SK-N-SH (cell line): Measurements from ENCODE around the gene SPATA24. TPM values are rescaled to one million over a fixed set of nuclear protein-coding genes. Genes with fewer than 3 reads are reported as not detected.

ENCODE experiments used
- CTCF ChIA-PET: fragments of 300-600, 350-600 bp; formaldehyde crosslinking; extraction: SDS; loops from one replicate; lab custom pipeline; 2021; lab: Yijun Ruan, JAX
- POLR2A ChIA-PET: fragments of 350-600 bp; sonication (Branson Sonifier 250); formaldehyde crosslinking; extraction: SDS; loops from one replicate; lab custom pipeline; 2020; ENCODE audit warnings: antibody characterized with exemption, inconsistent platforms; lab: Yijun Ruan, JAX
- DNase-seq: peaks from one replicate; pipeline ENCODE4 v3.0.0; 2012
- H2AFZ ChIP-seq: fragments of 200-600 bp; sonication (generic); 2 replicates; pipeline ENCODE4 v1.8.1; 2016; ENCODE audit warnings: antibody characterized with exemption, mild to moderate bottlenecking, low read depth
- H3F3A ChIP-seq: fragments of 200-600 bp; sonication (generic); replicated peaks from 2 replicates; pipeline ENCODE3; 2016; ENCODE audit warnings: antibody characterized with exemption, mild to moderate bottlenecking; ENCODE audit not compliant: insufficient read depth
- H3K27ac ChIP-seq, 2 experiments: fragments of 200-500 bp in 1 of 2; fragments of 200-600 bp in 1 of 2; sonication (Bioruptor generic) in 1 of 2; sonication (generic), shearing (Covaris generic) in 1 of 2; 2 replicates each; pipeline versions ENCODE4 v1.5.1 to v1.6.1; 2014 to 2016; ENCODE audit warnings: low read depth in 2 of 2, inconsistent platforms in 1 of 2, low read length in 1 of 2, mild to moderate bottlenecking in 1 of 2, mixed read lengths in 1 of 2
- H3K27me3 ChIP-seq: fragments of 200-600 bp; sonication (generic), shearing (Covaris generic); 2 replicates; pipeline ENCODE4 v1.6.1; 2016; ENCODE audit warnings: mixed run types; ENCODE audit not compliant: insufficient read depth
- H3K36me3 ChIP-seq, 2 experiments: fragments of 200-500 bp in 1 of 2; fragments of 200-600 bp in 1 of 2; sonication (Bioruptor generic) in 1 of 2; sonication (generic) in 1 of 2; replicated peaks in 1 of 2; 2 replicates each; pipeline versions ENCODE3 to v1.5.1; 2014 to 2016; ENCODE audit warnings: low read length in 1 of 2, mild to moderate bottlenecking in 1 of 2; ENCODE audit not compliant: insufficient read depth in 2 of 2, control insufficient read depth in 1 of 2
- H3K4me1 ChIP-seq, 2 experiments: fragments of 200-500 bp in 1 of 2; fragments of 200-600 bp in 1 of 2; sonication (Bioruptor generic) in 1 of 2; sonication (generic), shearing (Covaris generic) in 1 of 2; 2 replicates each; pipeline versions ENCODE4 v1.5.1 to v1.6.1; 2014 to 2016; ENCODE audit warnings: low read depth in 1 of 2, low read length in 1 of 2, mixed run types in 1 of 2; ENCODE audit not compliant: insufficient read depth in 2 of 2, control insufficient read depth in 1 of 2
- H3K4me2 ChIP-seq: fragments of 200-600 bp; sonication (generic), shearing (Covaris generic); 2 replicates; pipeline ENCODE4 v1.6.1; 2017; ENCODE audit warnings: mixed run types
- H3K4me3 ChIP-seq, 2 experiments: fragments of 200-500 bp in 1 of 2; fragments of 200-600 bp in 1 of 2; sonication (Bioruptor generic) in 1 of 2; sonication (generic), shearing (Covaris generic) in 1 of 2; 2 replicates each; pipeline versions ENCODE4 v1.5.1 to v1.8.1; 2014 to 2016; ENCODE audit warnings: low read depth in 2 of 2, inconsistent platforms in 1 of 2, low read length in 1 of 2, mild to moderate bottlenecking in 1 of 2, mixed read lengths in 1 of 2, moderate library complexity in 1 of 2
- H3K79me2 ChIP-seq: fragments of 200-600 bp; sonication (generic); 2 replicates; pipeline ENCODE4 v1.8.1; 2017; ENCODE audit warnings: mild to moderate bottlenecking; ENCODE audit not compliant: insufficient read depth
- H3K9ac ChIP-seq: fragments of 200-600 bp; sonication (generic); 2 replicates; pipeline ENCODE4 v1.6.1; 2017; ENCODE audit warnings: mixed run types
- H3K9me2 ChIP-seq: fragments of 200-600 bp; sonication (generic); 2 replicates; pipeline ENCODE4 v1.6.1; 2017; ENCODE audit warnings: mixed run types
- H3K9me3 ChIP-seq: fragments of 200-600 bp; sonication (generic); 2 replicates; pipeline ENCODE4 v1.6.1; 2017; ENCODE audit warnings: mixed run types, mild to moderate bottlenecking, moderate library complexity
- H4K20me1 ChIP-seq: fragments of 200-600 bp; sonication (generic); 2 replicates; pipeline ENCODE4 v1.6.1; 2017; ENCODE audit warnings: mild to moderate bottlenecking, mixed run types; ENCODE audit not compliant: insufficient read depth
- CHD2 ChIP-seq: fragments of 150-350 bp; IDR thresholded peaks from 2 replicates; pipeline ENCODE4 v1.6.1; 2018; ENCODE audit warnings: low read length; ENCODE audit not compliant: partially characterized antibody
- CTCF ChIP-seq: fragments of 200-600 bp; sonication (generic); IDR thresholded peaks from 2 replicates; pipeline ENCODE4 v1.6.1; 2017; ENCODE audit warnings: antibody characterized with exemption, mild to moderate bottlenecking, moderate library complexity
- EP300 ChIP-seq, 2 experiments: IDR thresholded peaks; 2 replicates each; pipeline versions ENCODE4 v1.4.0 to v1.6.1; 2012; ENCODE audit warnings: borderline replicate concordance in 1 of 2, low read depth in 1 of 2, low read length in 1 of 2
- EZH2phosphoT487 ChIP-seq: fragments of 200-600 bp; sonication (generic); IDR thresholded peaks from 2 replicates; pipeline ENCODE4 v1.6.1; 2017; ENCODE audit warnings: low read depth, mixed run types, mild to moderate bottlenecking, antibody characterized with exemption, moderate library complexity, borderline replicate concordance
- FOSL2 ChIP-seq: IDR thresholded peaks from 2 replicates; pipeline ENCODE4 v1.4.0; 2012; ENCODE audit warnings: low read depth, mild to moderate bottlenecking, moderate library complexity, borderline replicate concordance
- FOXM1 ChIP-seq: IDR thresholded peaks from 2 replicates; pipeline ENCODE4 v1.4.0; 2012; ENCODE audit warnings: low read depth, mild to moderate bottlenecking
- MAX ChIP-seq: IDR thresholded peaks from 2 replicates; pipeline ENCODE4 v1.4.0; 2012; ENCODE audit warnings: low read depth
- MXI1 ChIP-seq: IDR thresholded peaks from 2 replicates; pipeline ENCODE4 v1.6.1; 2012; ENCODE audit warnings: mild to moderate bottlenecking, low read depth, low read length, improper control_type of control experiment
- NRF1 ChIP-seq: IDR thresholded peaks from 2 replicates; pipeline ENCODE4 v1.6.1; 2012; ENCODE audit warnings: low read depth, mild to moderate bottlenecking, low read length
- RAD21 ChIP-seq: IDR thresholded peaks from 2 replicates; pipeline ENCODE4 v1.6.1; 2012; ENCODE audit warnings: mild to moderate bottlenecking, low read length
- RCOR1 ChIP-seq: fragments of 150-350 bp; IDR thresholded peaks from 2 replicates; pipeline ENCODE4 v1.6.1; 2017; ENCODE audit warnings: antibody characterized with exemption, low read length
- REST ChIP-seq: IDR thresholded peaks from 2 replicates; pipeline ENCODE4 v1.6.1; 2012; ENCODE audit warnings: mild to moderate bottlenecking, low read depth, low read length, moderate library complexity
- SIN3A ChIP-seq: IDR thresholded peaks from 2 replicates; pipeline ENCODE4 v1.6.1; 2012; ENCODE audit warnings: low read depth, mild to moderate bottlenecking, low read length, moderate library complexity, borderline replicate concordance
- SMC3 ChIP-seq: IDR thresholded peaks from 2 replicates; pipeline ENCODE4 v1.6.1; 2012; ENCODE audit warnings: low read depth, low read length, improper control_type of control experiment
- TAF1 ChIP-seq: IDR thresholded peaks from 2 replicates; pipeline ENCODE4 v1.6.1; 2012; ENCODE audit warnings: low read depth, mild to moderate bottlenecking, low read length, moderate library complexity, borderline replicate concordance
- TCF12 ChIP-seq: IDR thresholded peaks from 2 replicates; pipeline ENCODE4 v1.4.0; 2012
- TEAD4 ChIP-seq: IDR thresholded peaks from 2 replicates; pipeline ENCODE4 v1.4.0; 2012; ENCODE audit warnings: mild to moderate bottlenecking, borderline replicate concordance; ENCODE audit not compliant: insufficient read depth
- USF1 ChIP-seq: IDR thresholded peaks from 2 replicates; pipeline ENCODE4 v1.4.0; 2012; ENCODE audit warnings: low read depth, borderline replicate concordance
- YY1 ChIP-seq: IDR thresholded peaks from 2 replicates; pipeline ENCODE4 v1.4.0; 2012; ENCODE audit warnings: low read depth, mild to moderate bottlenecking
- WGBS: methylation state at CpG from one replicate; pipeline ENCODE4 v1.1.6; 2017; ENCODE audit warnings: low lambda C conversion rate; 5-methylcytosine and 5-hydroxymethylcytosine counted together
- polyA plus RNA-seq, 3 experiments: library from polyadenylated mRNA; depleted of rRNA; stranded (reverse); fragments of >200 nt; gene quantifications; 2 replicates each; pipeline ENCODE4 v1.2.3, GENCODE V29; 2012

SPATA24 gene
- polyA plus RNA-seq, 1 of the 3 experiments (the other 2 are of a cell fraction) = 7.6 TPM

GRCh38 chr5:139379626-139380449, 24.1 kb downstream of the SPATA24 start (continued):
- TF ChIP-seq CTCF (no peak), USF1 (no peak), RAD21 (no peak), EP300 (IDR thresholded peaks at IDR 0.05; ENCODE audit: borderline replicate concordance in 1 of 2, low read depth in 1 of 2, low read length in 1 of 2) (no peak)

- no peaks in the 10 kb centered on the region for H3K9me3 ChIP-seq
- H3K27ac ChIP-seq = no peak overlapping the region
- 96% methylated on average over 12 of the region's 13 CpGs for WGBS
- H3K4me1 ChIP-seq = peaks cover 4 to 22% of the 10 kb centered on the region in 2 experiments; a peak in 2 of 4 replicates
- no peaks in the 10 kb centered on the region for H3K27me3 ChIP-seq
- TF ChIP-seq TCF12 = no peak
- TF ChIP-seq MAX = no peak
- TF ChIP-seq REST = no peak
- TF ChIP-seq FOXM1 = no peak
- TF ChIP-seq EZH2phosphoT487 = no peak
- TF ChIP-seq FOSL2 = no peak
- TF ChIP-seq CHD2 = no peak
- TF ChIP-seq TEAD4 = no peak
- TF ChIP-seq TAF1 = no peak
- no peak for TF ChIP-seq MXI1
- TF ChIP-seq SIN3A = no peak
- no peak for TF ChIP-seq RCOR1
- no peak for TF ChIP-seq SMC3
- no peak for TF ChIP-seq NRF1
- no peak for TF ChIP-seq YY1
- peaks cover 6% of the 10 kb centered on the region; the same call in 1 of the 2 replicates for H4K20me1 ChIP-seq
- no peaks in the 10 kb centered on the region for H3K36me3 ChIP-seq
- no peak overlapping the region for H3K4me2 ChIP-seq
- no peaks in the 10 kb centered on the region for H3K9me2 ChIP-seq
- ChIA-PET CTCF (interaction anchor here (1.3 kb wide), 1 partner anchor 13 kb away, joined by 4 read pairs; no protein-coding TSS in a partner anchor), POLR2A (interaction anchor here (0.6 kb wide), 1 partner anchor 16 kb away, joined by 3 read pairs; no protein-coding TSS in a partner anchor)
- no peak overlapping the region for H3K4me3 ChIP-seq
- no peak for DNase-seq
- no peak overlapping the region for H2AFZ ChIP-seq
- no peaks in the 10 kb centered on the region for H3K79me2 ChIP-seq
- no peak overlapping the region for H3K9ac ChIP-seq
- H3F3A ChIP-seq = peaks cover 3% of the 10 kb centered on the region
Measured at GRCh38 chr5:139378941-139379361, 24.9 kb downstream of the SPATA24 start.
